PC-3 (cell line): ENCODE measurements around the gene DRD5.

ENCODE experiments used
- CTCF ChIP-seq: fragments of 300-600 bp; sonication (generic); conservative IDR thresholded peaks from 2 replicates; pipeline ENCODE4 v1.5.1; 2017; ENCODE audit warnings: antibody characterized with exemption, low read depth, mild to moderate bottlenecking, low read length
- EZH2 ChIP-seq: fragments of 300-600 bp; sonication (generic); IDR thresholded peaks from one replicate; pipeline ENCODE4 v1.6.1; 2017; ENCODE audit warnings: antibody characterized with exemption, mild to moderate bottlenecking, low read length; ENCODE audit not compliant: unreplicated experiment
- EZH2phosphoT487 ChIP-seq: fragments of 300-600 bp; sonication (generic); IDR thresholded peaks from 2 replicates; pipeline ENCODE4 v1.6.1; 2018; ENCODE audit warnings: mild to moderate bottlenecking, antibody characterized with exemption, low read length, borderline replicate concordance

- TF ChIP-seq CTCF (no peak), EZH2 (no peak), EZH2phosphoT487 (no peak)
Observed at GRCh38 chr4:9804918-9805317, 23.5 kb downstream of the DRD5 start.
